Measurements from ENCODE around the gene NFATC2.
"Not testable (repeated sequence)": the region's sequence is repeated elsewhere in the genome, so short reads cannot be mapped to it uniquely, and the experiment has no call there.

NFATC2 gene

DNA sequence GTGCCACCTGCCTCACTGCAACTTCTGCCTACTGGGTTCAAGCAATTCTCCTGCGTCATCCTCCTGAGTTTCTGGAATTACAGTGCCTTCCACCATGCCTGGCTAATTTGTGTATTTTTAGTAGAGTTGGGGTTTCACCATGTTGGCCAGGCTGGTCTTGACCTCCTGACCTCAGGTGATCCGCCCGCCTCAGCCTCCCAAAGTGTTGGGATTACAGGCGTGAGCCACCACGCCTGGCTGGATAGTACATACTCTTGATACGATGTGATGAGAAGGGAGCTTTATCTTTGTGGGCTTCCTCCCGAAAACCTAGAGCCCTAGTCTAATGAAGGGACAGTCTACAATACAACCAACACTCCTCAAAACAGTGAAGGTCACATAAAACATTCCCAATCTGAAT, 2.4 kb downstream of the NFATC2 start:
- not testable (repeated sequence) for DNase-seq (ENCODE audit: low read depth)

GRCh38 chr20:51536116-51537069, 6.1 kb downstream of the NFATC2 start:
- DNase-seq (ENCODE audit: low read depth) = no peak

DNA sequence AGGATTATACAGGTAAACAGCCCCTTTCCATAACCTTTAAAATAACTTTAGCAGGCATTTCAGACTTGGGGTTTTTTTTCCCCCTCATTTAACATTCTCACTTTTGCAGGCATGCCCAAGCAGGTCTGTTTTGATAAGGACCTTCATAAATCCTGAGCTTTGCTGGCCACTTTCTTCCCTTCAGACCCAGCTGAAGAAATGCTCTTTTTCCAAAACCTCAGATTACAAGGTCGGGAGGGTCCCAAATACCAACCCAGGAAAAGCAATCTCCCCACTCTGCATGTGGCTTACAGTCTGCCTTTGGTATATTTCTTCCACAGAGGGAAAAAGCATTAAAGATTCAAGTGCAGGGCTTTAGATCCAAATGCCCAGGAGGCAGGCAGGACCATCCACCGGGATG, 6.8 kb downstream of the NFATC2 start:
- DNase-seq (ENCODE audit: low read depth) = no peak

DNA sequence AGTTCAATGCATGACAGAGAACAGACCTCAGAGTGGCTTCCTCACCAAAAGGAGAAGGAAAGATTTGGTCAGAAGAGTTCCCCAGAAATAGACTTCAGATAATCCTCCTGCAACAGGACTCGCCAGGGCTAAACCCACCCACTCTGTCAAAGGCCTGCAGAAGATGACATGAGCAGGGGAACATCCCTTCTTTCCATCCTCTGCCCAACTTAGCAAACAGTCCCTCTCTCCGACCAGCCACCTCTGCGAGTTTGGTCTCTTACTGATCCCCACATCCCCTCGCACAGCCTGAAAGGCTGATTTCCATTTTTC, 7.5 kb downstream of the NFATC2 start:
- DNase-seq (ENCODE audit: low read depth) = no peak

GRCh38 chr20:51533291-51534172, 9.0 kb downstream of the NFATC2 start:
- no peak for DNase-seq (ENCODE audit: low read depth)

DNA sequence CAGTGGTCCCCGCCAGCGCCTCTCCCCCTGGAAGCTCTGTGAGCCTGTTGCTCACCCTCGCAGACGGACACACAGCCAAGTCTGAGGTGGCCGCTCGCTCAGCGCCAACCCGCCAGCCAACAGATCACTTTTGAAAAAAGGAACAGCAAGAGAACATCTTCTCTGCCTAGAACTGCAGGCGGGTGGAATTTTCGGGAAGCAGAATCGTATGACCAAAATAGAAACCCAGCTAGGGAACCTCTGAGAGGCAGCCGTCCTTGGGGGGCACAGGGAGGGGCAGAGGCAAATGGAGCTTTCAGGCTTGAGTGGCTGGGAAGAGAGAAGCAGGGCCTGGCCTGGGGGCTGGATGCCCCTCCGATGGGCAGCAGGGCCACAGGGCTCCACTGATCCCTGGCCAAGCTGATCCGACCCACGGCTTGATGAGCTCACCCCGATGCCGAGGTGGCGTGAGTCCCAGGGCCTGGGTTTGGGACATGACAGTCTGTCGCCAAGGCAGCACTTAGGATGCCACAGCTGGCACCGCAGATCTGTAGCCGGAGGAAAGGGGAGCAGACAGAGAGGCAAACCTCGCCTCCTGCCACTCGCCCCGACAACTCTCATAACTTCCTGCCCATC, 9.8 kb downstream of the NFATC2 start:
- no peak for DNase-seq (ENCODE audit: low read depth)

DNA sequence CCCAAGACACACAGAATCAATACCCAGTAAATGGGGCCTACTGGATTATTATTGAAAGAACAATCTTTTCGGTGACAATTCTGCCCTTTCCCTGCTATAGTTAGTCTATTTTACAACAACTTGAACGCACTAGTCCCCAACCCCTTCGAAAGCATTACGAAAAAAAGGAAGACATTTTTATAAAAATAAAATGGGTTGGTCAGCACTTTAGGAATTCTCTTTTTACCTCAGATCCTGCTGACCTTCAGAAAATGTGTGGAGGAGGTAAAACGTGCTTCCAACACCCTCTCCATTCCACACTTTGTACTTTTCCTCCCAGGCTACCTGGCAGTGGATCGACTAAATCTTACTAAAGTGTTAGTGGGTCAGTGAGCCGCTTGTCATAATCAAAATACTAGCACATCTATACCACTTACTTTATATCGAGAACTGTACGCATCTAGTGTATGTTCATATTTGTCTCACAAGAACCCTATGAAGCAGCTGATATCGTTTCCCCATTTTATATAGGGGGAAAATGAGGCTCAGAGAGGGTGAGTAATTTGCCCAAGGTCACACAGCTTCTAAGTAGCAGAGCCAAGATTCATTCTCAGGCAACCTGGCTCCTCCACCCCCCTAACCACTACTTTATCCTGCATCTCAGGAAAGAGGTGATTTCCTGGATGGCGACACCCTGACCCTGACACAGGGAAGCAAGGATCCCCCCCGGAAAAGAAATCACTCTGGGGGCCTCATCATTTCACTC, 10.6 kb downstream of the NFATC2 start:
- DNase-seq (ENCODE audit: low read depth) = no peak

DNA sequence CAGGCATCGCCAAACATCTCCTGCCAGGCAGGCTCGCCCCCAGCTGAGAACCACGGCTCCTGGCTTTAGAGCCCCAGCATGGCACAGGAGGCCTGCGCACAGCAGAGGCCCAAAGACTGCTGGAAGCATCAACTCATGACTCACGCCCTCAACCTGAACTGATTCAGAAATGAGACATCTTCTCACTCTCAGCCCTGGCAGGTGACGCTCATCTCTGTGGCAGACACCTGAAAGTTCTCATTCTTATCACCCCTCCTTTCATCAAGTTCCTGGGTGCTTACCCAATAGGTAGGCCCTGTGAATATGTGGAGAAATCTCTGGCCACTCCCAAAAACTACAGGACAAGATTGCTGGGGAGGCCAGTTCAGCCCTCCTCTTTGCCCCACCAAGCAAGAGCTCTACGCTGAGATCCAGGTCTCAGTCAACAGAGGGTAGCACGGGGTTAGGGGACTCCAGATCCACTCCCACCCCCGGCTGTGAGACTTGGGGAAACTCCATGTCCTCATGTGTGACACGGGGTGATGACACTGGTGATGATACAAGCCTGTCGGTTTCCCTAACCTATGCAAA, 11.3 kb downstream of the NFATC2 start:
- peak; percentile 46 for DNase-seq (ENCODE audit: low read depth)

GRCh38 chr20:51529758-51530157, 12.8 kb downstream of the NFATC2 start:
- DNase-seq (ENCODE audit: low read depth) = peak; percentile 55

DNA sequence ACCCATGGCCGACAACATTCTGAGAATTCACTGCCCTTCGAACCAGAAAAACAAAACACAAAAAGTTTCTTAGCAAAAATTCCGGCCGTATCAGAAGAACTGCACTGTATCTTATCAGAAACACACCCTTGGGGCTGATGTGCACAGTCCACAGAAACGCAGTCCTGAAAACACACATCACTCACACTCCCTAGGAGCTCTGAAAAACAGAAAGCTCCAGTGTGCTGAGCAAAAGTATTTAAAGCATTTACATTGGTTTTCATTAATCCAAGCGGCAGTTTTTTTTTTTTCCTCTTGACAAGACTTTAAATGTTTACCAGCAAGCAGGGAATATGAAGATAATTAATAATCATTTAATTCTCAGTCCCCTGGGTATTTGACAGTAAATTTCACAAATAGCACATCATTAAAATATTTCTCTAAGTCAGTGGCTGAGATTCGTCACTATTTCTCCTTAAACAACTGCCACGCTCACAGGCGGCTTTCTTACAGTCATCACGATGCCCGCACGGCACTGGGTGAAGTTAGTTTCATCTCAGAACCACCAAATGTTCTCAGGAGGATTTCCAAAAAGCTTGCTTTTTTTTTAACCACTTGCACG, 13.3 kb downstream of the NFATC2 start:
- no peak for DNase-seq (ENCODE audit: low read depth)

DNA sequence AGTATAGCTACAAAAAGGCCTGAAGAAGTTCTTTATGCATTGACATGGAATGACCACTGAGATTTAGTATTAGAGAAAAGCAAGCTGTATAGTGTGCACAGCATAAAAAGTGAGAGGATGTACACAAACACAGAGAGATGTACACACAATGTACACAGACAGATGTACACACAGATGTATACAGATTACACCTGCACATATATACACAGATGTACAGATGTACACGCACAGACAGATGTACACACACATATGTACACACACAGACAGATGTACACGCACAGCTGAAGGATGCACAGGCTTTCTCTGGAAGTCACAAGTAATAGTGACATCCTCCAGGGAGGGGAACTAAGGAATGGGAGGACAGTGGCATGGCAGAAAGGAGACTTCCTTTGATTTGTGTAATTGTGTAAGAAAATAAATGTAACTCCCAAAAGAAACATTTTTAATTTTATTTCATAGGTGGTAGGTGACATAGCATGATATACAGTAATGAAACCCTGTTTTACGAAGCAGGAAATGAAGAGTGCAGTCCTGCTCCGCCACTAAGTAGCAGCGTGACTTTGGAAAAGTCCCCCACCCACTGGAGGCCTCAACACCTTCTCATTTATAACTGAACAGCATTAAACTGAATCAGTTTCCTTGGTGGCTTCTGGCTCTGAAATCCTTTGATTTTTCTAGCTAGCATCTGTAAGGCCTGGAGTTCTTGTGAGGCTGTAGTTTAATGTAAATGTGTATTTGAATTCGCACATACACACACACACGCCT, 14.1 kb downstream of the NFATC2 start:
- peak; percentile 19 for DNase-seq (ENCODE audit: low read depth)

DNA sequence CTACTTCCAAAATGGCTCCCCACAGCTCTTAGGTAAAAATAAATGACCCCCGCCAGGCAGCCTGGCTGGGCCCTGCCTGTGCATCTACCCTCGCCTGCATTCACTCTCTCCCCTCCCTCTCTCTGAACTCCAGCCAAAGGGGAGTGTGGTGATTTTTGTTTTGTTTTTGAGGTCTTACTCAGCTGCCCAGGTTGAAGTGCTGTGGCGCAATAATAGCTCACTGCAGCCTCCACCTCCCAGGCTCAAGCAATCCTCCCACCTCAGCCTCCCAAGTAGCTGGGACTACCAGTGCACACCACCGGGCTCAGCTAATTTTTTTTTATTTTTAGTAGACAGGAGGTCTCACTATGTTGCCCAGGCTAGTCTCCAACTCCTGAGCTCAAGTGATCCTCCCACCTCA, 15.8 kb downstream of the NFATC2 start:
- no peak for DNase-seq (ENCODE audit: low read depth)

DNA sequence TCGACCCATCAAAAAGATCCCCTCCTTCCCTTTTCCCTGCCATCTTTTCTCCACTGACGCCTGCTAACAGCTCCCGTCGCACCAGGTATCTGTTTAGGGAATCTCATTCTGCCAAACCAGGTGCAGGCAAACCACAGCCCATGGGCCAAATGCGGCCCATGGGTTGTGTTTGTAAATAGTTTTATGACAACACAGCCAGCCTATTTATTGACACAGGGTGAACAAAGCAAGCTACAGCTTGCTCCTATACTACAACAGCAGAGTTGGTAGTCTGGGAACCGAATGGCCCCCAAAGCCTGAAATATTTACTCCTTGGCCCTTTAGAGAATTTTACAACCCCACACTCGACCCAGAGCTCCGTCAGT, 16.4 kb downstream of the NFATC2 start:
- DNase-seq (ENCODE audit: low read depth) = no peak

DNA sequence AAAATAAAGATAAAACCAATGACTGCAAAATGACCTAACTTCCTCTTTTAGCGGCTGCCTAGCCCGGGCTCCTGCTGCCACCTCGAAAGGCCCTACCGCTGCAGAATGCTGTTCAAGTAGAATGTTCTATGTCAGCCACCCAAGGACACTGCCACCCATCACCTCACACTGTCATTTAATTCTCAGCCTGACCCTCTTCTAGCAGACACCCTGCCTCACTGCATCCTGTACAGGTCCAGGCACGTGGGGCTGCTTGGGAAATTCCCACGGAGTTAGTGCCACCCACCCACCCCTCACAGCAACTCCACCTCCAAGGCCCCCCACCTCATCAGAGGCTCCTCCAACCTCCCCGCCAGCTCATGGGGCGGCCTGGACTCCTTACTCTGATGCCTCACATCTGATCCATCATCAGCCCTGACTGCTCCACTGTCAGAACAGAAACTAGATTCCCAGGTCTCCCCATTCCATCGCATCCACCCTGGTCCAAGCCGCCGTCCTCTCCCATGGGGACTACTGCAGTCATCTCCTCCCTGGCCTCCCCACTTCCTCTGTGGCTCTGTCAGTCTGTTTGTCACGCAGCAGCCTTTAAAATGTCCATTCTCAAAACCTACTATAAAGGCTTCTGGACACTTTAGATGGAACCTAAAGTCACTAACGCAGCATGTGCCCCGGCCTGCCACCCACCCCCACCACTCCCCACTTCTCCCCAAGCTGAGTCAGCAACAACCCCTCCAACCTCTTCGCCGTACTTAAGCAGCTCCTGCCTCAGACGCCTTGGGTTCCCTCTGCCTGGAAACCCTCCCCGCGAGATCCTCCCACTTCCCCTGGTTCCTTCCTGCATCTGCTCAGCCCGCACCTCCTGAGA, 17.0 kb downstream of the NFATC2 start:
- DNase-seq (ENCODE audit: low read depth) = peak; percentile 15

- no peak for DNase-seq (ENCODE audit: low read depth)
Measured at GRCh38 chr20:51523276-51524013, 19.1 kb downstream of the NFATC2 start.

GRCh38 chr20:51522207-51522606, 20.3 kb downstream of the NFATC2 start:
- no peak for DNase-seq (ENCODE audit: low read depth)

- DNase-seq (ENCODE audit: low read depth) = no peak
Measured at GRCh38 chr20:51517839-51518238, 24.7 kb downstream of the NFATC2 start.

DNA sequence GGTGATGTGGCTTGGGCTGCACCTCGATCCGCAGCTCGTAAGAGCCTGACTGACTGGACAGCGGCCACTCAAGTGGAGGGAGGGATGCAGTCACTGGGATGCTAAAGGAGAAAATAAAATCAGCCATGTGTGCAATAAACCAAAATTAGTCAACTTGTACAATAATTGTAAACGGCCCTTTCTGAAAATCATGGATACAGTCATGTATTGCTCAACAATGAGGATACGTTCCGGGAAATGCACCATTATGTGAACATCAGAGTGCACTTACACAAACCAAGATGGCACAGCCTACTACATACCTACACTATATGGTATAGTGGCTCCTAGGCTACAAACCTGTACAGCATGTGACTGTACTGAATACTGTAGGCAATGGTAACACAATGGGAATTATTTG, 25.7 kb downstream of the NFATC2 start:
- no peak for DNase-seq (ENCODE audit: low read depth)

DNA sequence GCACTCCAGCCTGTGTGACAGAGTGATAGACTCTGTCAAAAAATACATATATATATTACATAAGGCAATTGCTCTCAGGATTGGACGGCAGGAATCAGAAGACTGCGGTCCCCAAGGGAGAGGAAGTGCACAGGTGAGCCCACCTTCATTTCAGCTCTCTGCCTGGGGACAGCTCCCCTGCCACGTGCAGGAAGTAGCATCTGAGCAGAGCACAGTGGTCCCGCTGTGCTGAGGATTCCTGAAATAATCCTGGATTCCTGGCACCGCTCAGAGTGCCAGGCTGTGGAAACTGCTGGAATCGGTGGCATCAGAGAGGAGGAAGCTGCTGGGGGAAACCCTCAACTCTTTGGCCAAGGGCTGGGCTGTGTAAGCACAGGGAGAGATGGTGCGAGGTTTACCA, 27.7 kb downstream of the NFATC2 start:
- DNase-seq (ENCODE audit: low read depth) = no peak
